HCT116 (cell line): ENCODE data around the gene C14orf93. TPM values are rescaled to one million over a fixed set of nuclear protein-coding genes. Genes with fewer than 3 reads are reported as not detected.
"Not testable (repeated sequence)": the region's sequence is repeated elsewhere in the genome, so short reads cannot be mapped to it uniquely, and the experiment has no call there.

Experiments
- ATAC-seq: fragments of 200-7000 bp; cut with Tn5 transposase; 2 replicates; pipeline ENCODE4 v1.9.1; 2020; ENCODE audit warnings: mild to moderate bottlenecking, moderate library complexity
- BruUV-seq: library from RNA; stranded (reverse); fragments of 400-500 nt; replicated peaks from 2 replicates; lab custom pipeline; 2021; lab: Mats Ljungman, UMichigan
- CTCF ChIA-PET: fragments of 300-600 bp; sonication (Branson Sonifier 250); formaldehyde crosslinking; loops from one replicate; lab custom pipeline; 2021; ENCODE audit warnings: antibody characterized with exemption; lab: Charles Lee
- POLR2A ChIA-PET: fragments of 300-600, 350-600 bp; sonication (Branson Sonifier 250); formaldehyde crosslinking; loops from one replicate; lab custom pipeline; 2021; ENCODE audit warnings: antibody characterized with exemption; lab: Charles Lee
- RAD21 ChIA-PET, 2 experiments: fragments of 300-600 bp; sonication (Branson Sonifier 250); formaldehyde crosslinking; loops; one replicate each; lab custom pipeline; 2023; ENCODE audit warnings: low total read pairs in 2 of 2; ENCODE audit not compliant: uncharacterized antibody in 2 of 2, unreplicated experiment in 2 of 2, low non-redundant PET in 1 of 2; lab: Charles Lee
- DNase-seq: peaks from one replicate; pipeline ENCODE4 v3.0.0-alpha.2; 2010; ENCODE audit warnings: low read depth, low spot score
- H2AFZ ChIP-seq: fragments of 200-600 bp; shearing (Covaris generic), sonication (generic); 2 replicates; pipeline ENCODE4 v1.6.1; 2017; ENCODE audit warnings: low read depth, mixed run types, mixed read lengths, antibody characterized with exemption, low read length; ENCODE audit not compliant: poor library complexity, severe bottlenecking
- H3K27ac ChIP-seq: 2 replicates; pipeline ENCODE4 v1.5.1; 2012; ENCODE audit warnings: low read depth, low read length
- H3K27me3 ChIP-seq: fragments of 200-600 bp; sonication (generic); 2 replicates; pipeline ENCODE4 v1.6.1; 2016; ENCODE audit warnings: mixed run types, low read length, mixed read lengths; ENCODE audit not compliant: insufficient read depth
- H3K36me3 ChIP-seq, 2 experiments: fragments of 200-500 bp in 1 of 2; fragments of 200-600 bp in 1 of 2; sonication (Bioruptor generic) in 1 of 2; sonication (generic) in 1 of 2; 2 replicates each; pipeline versions ENCODE4 v1.5.1 to v1.6.1; 2014 to 2016; ENCODE audit warnings: low read length in 2 of 2, inconsistent platforms in 1 of 2, mixed read lengths in 1 of 2, mixed run types in 1 of 2; ENCODE audit not compliant: insufficient read depth in 2 of 2, control insufficient read depth in 1 of 2
- H3K4me1 ChIP-seq, 2 experiments: fragments of 200-600 bp in 1 of 2; sonication (generic) in 1 of 2; 2 replicates each; pipeline versions ENCODE4 v1.5.1 to v1.6.1; 2012 to 2017; ENCODE audit warnings: low read length in 2 of 2, inconsistent platforms in 1 of 2, mild to moderate bottlenecking in 1 of 2, mixed read lengths in 1 of 2, mixed run types in 1 of 2, moderate library complexity in 1 of 2; ENCODE audit not compliant: insufficient read depth in 2 of 2, control insufficient read depth in 1 of 2
- H3K4me2 ChIP-seq: fragments of 200-600 bp; sonication (generic); 2 replicates; pipeline ENCODE4 v1.6.1; 2017; ENCODE audit warnings: mixed run types, low read length, mixed read lengths
- H3K4me3 ChIP-seq, 2 experiments: fragments of 200-600 bp in 1 of 2; sonication (generic) in 1 of 2; replicated peaks in 1 of 2; 2 replicates each; pipeline ENCODE4 v1.5.1; 2011 to 2016; ENCODE audit warnings: low read length in 2 of 2, control low read depth in 1 of 2, low read depth in 1 of 2, mild to moderate bottlenecking in 1 of 2, mixed read lengths in 1 of 2, mixed run types in 1 of 2
- H3K79me2 ChIP-seq: fragments of 200-600 bp; sonication (generic); 2 replicates; pipeline ENCODE4 v1.6.1; 2017; ENCODE audit warnings: mild to moderate bottlenecking, mixed run types, low read length, moderate library complexity, mixed read lengths; ENCODE audit not compliant: insufficient read depth
- H3K9ac ChIP-seq: fragments of 200-600 bp; sonication (generic); 2 replicates; pipeline ENCODE4 v1.6.1; 2016; ENCODE audit warnings: low read length, mixed read lengths
- H3K9me2 ChIP-seq: fragments of 200-600 bp; sonication (generic), shearing (Covaris generic); 2 replicates; pipeline ENCODE4 v1.6.1; 2017; ENCODE audit warnings: mixed run types, mild to moderate bottlenecking, moderate library complexity; ENCODE audit not compliant: insufficient read depth
- H3K9me3 ChIP-seq, 2 experiments: fragments of 200-500 bp in 1 of 2; fragments of 200-600 bp in 1 of 2; sonication (Bioruptor generic) in 1 of 2; sonication (generic) in 1 of 2; 2 replicates each; pipeline ENCODE4 v1.6.1; 2014 to 2017; ENCODE audit warnings: low read length in 2 of 2, mixed read lengths in 2 of 2, inconsistent platforms in 1 of 2, low read depth in 1 of 2, mild to moderate bottlenecking in 1 of 2, mixed run types in 1 of 2, moderate library complexity in 1 of 2; ENCODE audit not compliant: control insufficient read depth in 1 of 2, insufficient read depth in 1 of 2
- H4K20me1 ChIP-seq: fragments of 200-600 bp; sonication (generic), shearing (Covaris generic); 2 replicates; pipeline ENCODE4 v1.6.1; 2017; ENCODE audit warnings: mixed run types, mild to moderate bottlenecking, moderate library complexity; ENCODE audit not compliant: insufficient read depth
- ATF3 ChIP-seq: IDR thresholded peaks from 2 replicates; pipeline ENCODE4 v1.6.1; 2012
- EGR1 ChIP-seq: IDR thresholded peaks from 2 replicates; pipeline ENCODE4 v1.6.1; 2012; ENCODE audit warnings: low read depth
- ELF1 ChIP-seq: IDR thresholded peaks from 2 replicates; pipeline ENCODE4 v1.6.1; 2012; ENCODE audit warnings: low read depth, borderline replicate concordance
- JUND ChIP-seq: IDR thresholded peaks from 2 replicates; pipeline ENCODE4 v1.6.1; 2012
- MAX ChIP-seq: IDR thresholded peaks from 2 replicates; pipeline ENCODE4 v1.6.1; 2012
- RAD21 ChIP-seq: IDR thresholded peaks from 2 replicates; pipeline ENCODE4 v1.6.1; 2012; ENCODE audit warnings: low read depth, mild to moderate bottlenecking
- SP1 ChIP-seq: IDR thresholded peaks from 2 replicates; pipeline ENCODE4 v1.6.1; 2012; ENCODE audit warnings: low read depth
- TCF7L2 ChIP-seq: IDR thresholded peaks from 2 replicates; pipeline ENCODE4 v1.7.0; 2011; ENCODE audit warnings: borderline replicate concordance, inconsistent platforms; ENCODE audit not compliant: insufficient read depth, insufficient read length; ENCODE audit errors: extremely low read depth
- YY1 ChIP-seq: IDR thresholded peaks from 2 replicates; pipeline ENCODE4 v1.6.1; 2011; ENCODE audit warnings: low read length, low read depth, moderate library complexity, mild to moderate bottlenecking; ENCODE audit not compliant: insufficient replicate concordance; ENCODE audit errors: extremely low read depth
- ZNF274 ChIP-seq: fragments of 200-500 bp; sonication (Bioruptor generic); IDR thresholded peaks from 2 replicates; pipeline ENCODE4 v1.6.1; 2014; ENCODE audit warnings: mild to moderate bottlenecking, low read depth, low read length, inconsistent platforms
- intact Hi-C: fragments of 100-400 bp; cut with micrococcal nuclease; formaldehyde crosslinking; loops from 2 replicates; pipeline ENCODE4 v1.10.0; 2022
- total RNA-seq: library from RNA; stranded (reverse); gene quantifications from one replicate; pipeline ENCODE4 v1.2.1, GENCODE V29; 2021; ENCODE audit not compliant: unreplicated experiment

Gene C14orf93
- total RNA-seq, 1 experiment from 2014 or later, result 13.7 TPM

GRCh38 chr14:23017091-23017490 lies 7.1 kb upstream of the C14orf93 start (continued):
- TF ChIP-seq TCF7L2 (no peak), EGR1 (no peak)

GRCh38 chr14:23015618-23016017 lies 5.7 kb upstream of the C14orf93 start:
- intact Hi-C loops, result no loop called here
- Histone ChIP-seq H3K79me2 (no peaks in the 10 kb centered on the region), H3K9ac (no peak overlapping the region), H3K4me3 (no peak overlapping the region), H3K9me2 (no peaks in the 10 kb centered on the region), H3K36me3 (no peaks in the 10 kb centered on the region), H4K20me1 (no peaks in the 10 kb centered on the region), H3K4me2 (no peak overlapping the region), H3K9me3 (no peaks in the 10 kb centered on the region), H2AFZ (no peak overlapping the region), H3K4me1 (peaks cover 3 to 9% of the 10 kb centered on the region in 2 experiments; a peak in 2 of 4 replicates), H3K27ac (no peak overlapping the region), H3K27me3 (no peaks in the 10 kb centered on the region)
- CTCF ChIA-PET, result interaction anchor here (1.0 to 1.5 kb wide), 2 partner anchors 21 to 42 kb away, joined by 3 read pairs; no protein-coding TSS in a partner anchor
- POLR2A ChIA-PET, result no interaction called here
- RAD21 ChIA-PET, result no interaction called here
- no peak for DNase-seq
- no peak for TF ChIP-seq ZNF274
- no peak for TF ChIP-seq YY1
- TF ChIP-seq ATF3, result no peak
- TF ChIP-seq SP1, result no peak
- TF ChIP-seq RAD21, result no peak
- no peak for TF ChIP-seq ELF1
- TF ChIP-seq MAX, result no peak
- TF ChIP-seq JUND, result no peak
- no TSS peak for BruUV-seq
- ATAC-seq, result no peak

GRCh38 chr14:23013749-23014054 lies 3.8 kb upstream of the C14orf93 start:
- BruUV-seq, H2AFZ ChIP-seq, H3K9ac ChIP-seq, intact Hi-C loops, POLR2A ChIA-PET, H4K20me1 ChIP-seq, ATAC-seq, H3K27ac ChIP-seq, H3K79me2 ChIP-seq, H3K9me3 ChIP-seq, RAD21 ChIA-PET, H3K36me3 ChIP-seq, CTCF ChIA-PET, H3K4me3 ChIP-seq, H3K27me3 ChIP-seq, DNase-seq, H3K9me2 ChIP-seq, H3K4me2 ChIP-seq: not testable (repeated sequence)
- H3K4me1 ChIP-seq, result peaks cover 15 to 27% of the 10 kb centered on the region in 2 experiments
